HepG2 (cell line): Measurements from ENCODE around the gene TRABD. TPM values are rescaled to one million over a fixed set of nuclear protein-coding genes. Genes with fewer than 3 reads are reported as not detected.

Experiments used
- CENPX ChIP-seq: sonication (generic); formaldehyde crosslinking; IDR thresholded peaks from 2 replicates; pipeline ENCODE4 v1.9.0; 2021; ENCODE audit warnings: mild to moderate bottlenecking, missing genetic modification reagents, moderate library complexity
- CERS6 ChIP-seq: sonication (generic); formaldehyde crosslinking; IDR thresholded peaks from 2 replicates; pipeline ENCODE4 v1.5.0; 2020; ENCODE audit warnings: missing genetic modification reagents
- DMAP1 ChIP-seq: IDR thresholded peaks from 2 replicates; pipeline ENCODE4 v1.6.1; 2016
- FOXJ3 ChIP-seq: sonication (generic); formaldehyde crosslinking; IDR thresholded peaks from 2 replicates; pipeline ENCODE4 v1.4.0; 2020; ENCODE audit warnings: missing genetic modification reagents, mild to moderate bottlenecking, borderline replicate concordance
- FOXO1 ChIP-seq: sonication (generic); formaldehyde crosslinking; IDR thresholded peaks from 2 replicates; pipeline ENCODE4 v1.4.0; 2020; ENCODE audit warnings: missing genetic modification reagents
- GABPB1 ChIP-seq: IDR thresholded peaks from 2 replicates; pipeline ENCODE4 v1.6.1; 2016; ENCODE audit warnings: mild to moderate bottlenecking, missing genetic modification reagents, moderate library complexity, missing compliant biosample characterization
- NFYC ChIP-seq: IDR thresholded peaks from 2 replicates; pipeline ENCODE4 v1.6.1; 2016; ENCODE audit warnings: missing genetic modification reagents, missing compliant biosample characterization
- REXO4 ChIP-seq: sonication (generic); formaldehyde crosslinking; IDR thresholded peaks from 2 replicates; pipeline ENCODE4 v1.8.0; 2022; ENCODE audit warnings: missing genetic modification reagents, mild to moderate bottlenecking, borderline replicate concordance
- SATB2 ChIP-seq: sonication (generic); formaldehyde crosslinking; IDR thresholded peaks from 2 replicates; pipeline ENCODE4 v1.5.0; 2020; ENCODE audit warnings: missing genetic modification reagents
- SP140L ChIP-seq: sonication (generic); formaldehyde crosslinking; IDR thresholded peaks from 2 replicates; pipeline ENCODE4 v1.4.0; 2020; ENCODE audit warnings: missing genetic modification reagents, borderline replicate concordance
- ZBTB7A ChIP-seq: sonication (generic); formaldehyde crosslinking; IDR thresholded peaks from 2 replicates; pipeline ENCODE4 v1.8.0; 2022; ENCODE audit warnings: mild to moderate bottlenecking, missing genetic modification reagents
- ZFX ChIP-seq: sonication (generic); formaldehyde crosslinking; IDR thresholded peaks from 2 replicates; pipeline ENCODE4 v1.4.0; 2020; ENCODE audit warnings: mild to moderate bottlenecking, low read depth, missing genetic modification reagents, moderate library complexity
- ZNF124 ChIP-seq: sonication (generic); formaldehyde crosslinking; IDR thresholded peaks from 2 replicates; pipeline ENCODE4 v1.4.0; 2020; ENCODE audit warnings: missing genetic modification reagents
- ZNF143 ChIP-seq: sonication (generic); formaldehyde crosslinking; IDR thresholded peaks from 2 replicates; pipeline ENCODE4 v1.4.0; 2020; ENCODE audit warnings: missing genetic modification reagents
- ZNF331 ChIP-seq: sonication (generic); formaldehyde crosslinking; IDR thresholded peaks from 2 replicates; pipeline ENCODE4 v1.4.0; 2020; ENCODE audit warnings: missing genetic modification reagents
- ZNF562 ChIP-seq: sonication (generic); formaldehyde crosslinking; IDR thresholded peaks from 2 replicates; pipeline ENCODE4 v1.8.0; 2022; ENCODE audit warnings: missing genetic modification reagents, borderline replicate concordance
- ZNF724P ChIP-seq: sonication (generic); formaldehyde crosslinking; IDR thresholded peaks from 2 replicates; pipeline ENCODE4 v1.8.0; 2022; ENCODE audit warnings: missing genetic modification reagents, borderline replicate concordance
- ZNF75D ChIP-seq: sonication (generic); formaldehyde crosslinking; IDR thresholded peaks from 2 replicates; pipeline ENCODE4 v1.8.1; 2023; ENCODE audit warnings: missing genetic modification reagents, mild to moderate bottlenecking, borderline replicate concordance
- ZNF816 ChIP-seq: sonication (generic); formaldehyde crosslinking; IDR thresholded peaks from 2 replicates; pipeline ENCODE4 v1.8.0; 2022; ENCODE audit warnings: missing genetic modification reagents, mild to moderate bottlenecking, borderline replicate concordance
- polyA plus RNA-seq, 8 experiments: library from polyadenylated mRNA; depleted of rRNA in 3 of 8; stranded (reverse) in 7 of 8; unstranded in 1 of 8; fragments of >200 nt; fragmentation: Illumina TruSeq in 4 of 8; extraction: Trizol in 4 of 8; gene quantifications; 2 replicates each; pipeline versions ENCODE4 v1.2.1 to v1.2.3, GENCODE V29; 2011 to 2016; ENCODE audit warnings: low read depth in 4 of 8, missing spikeins in 1 of 8, mixed read lengths in 1 of 8; ENCODE audit not compliant: insufficient read depth in 1 of 8
- total RNA-seq, 5 experiments: library from RNA; depleted of rRNA; stranded (reverse); fragments of >200 nt; fragmentation: Illumina TruSeq; extraction: Trizol; gene quantifications; 2 replicates each; pipeline ENCODE4 v1.2.3, GENCODE V29; 2016; ENCODE audit warnings: low read depth in 1 of 5
- TF ChIP-seq, protein P1 (sequence below): sonication (generic); formaldehyde crosslinking; IDR thresholded peaks from 2 replicates; pipeline ENCODE4 v1.5.0; 2020; ENCODE audit warnings: mild to moderate bottlenecking, missing genetic modification reagents
- TF ChIP-seq, protein P2 (sequence below), 2 experiments: sonication (generic) in 1 of 2; formaldehyde crosslinking in 1 of 2; IDR thresholded peaks; 2 replicates each; pipeline versions ENCODE4 v1.6.1 to v1.9.0; 2014 to 2022; ENCODE audit warnings: antibody characterized with exemption in 1 of 2, borderline replicate concordance in 1 of 2, inconsistent platforms in 1 of 2, low read depth in 1 of 2, missing genetic modification reagents in 1 of 2
- TF ChIP-seq, protein P3 (sequence below): IDR thresholded peaks from 2 replicates; pipeline ENCODE4 v1.6.1; 2012; ENCODE audit warnings: inconsistent platforms

The TRABD gene
- total and polyA plus RNA-seq, 2 of the 13 experiments (the other 11 are each of a cell fraction or from before 2014, with no cell fraction given): 21.5 to 28.9 TPM

DNA sequence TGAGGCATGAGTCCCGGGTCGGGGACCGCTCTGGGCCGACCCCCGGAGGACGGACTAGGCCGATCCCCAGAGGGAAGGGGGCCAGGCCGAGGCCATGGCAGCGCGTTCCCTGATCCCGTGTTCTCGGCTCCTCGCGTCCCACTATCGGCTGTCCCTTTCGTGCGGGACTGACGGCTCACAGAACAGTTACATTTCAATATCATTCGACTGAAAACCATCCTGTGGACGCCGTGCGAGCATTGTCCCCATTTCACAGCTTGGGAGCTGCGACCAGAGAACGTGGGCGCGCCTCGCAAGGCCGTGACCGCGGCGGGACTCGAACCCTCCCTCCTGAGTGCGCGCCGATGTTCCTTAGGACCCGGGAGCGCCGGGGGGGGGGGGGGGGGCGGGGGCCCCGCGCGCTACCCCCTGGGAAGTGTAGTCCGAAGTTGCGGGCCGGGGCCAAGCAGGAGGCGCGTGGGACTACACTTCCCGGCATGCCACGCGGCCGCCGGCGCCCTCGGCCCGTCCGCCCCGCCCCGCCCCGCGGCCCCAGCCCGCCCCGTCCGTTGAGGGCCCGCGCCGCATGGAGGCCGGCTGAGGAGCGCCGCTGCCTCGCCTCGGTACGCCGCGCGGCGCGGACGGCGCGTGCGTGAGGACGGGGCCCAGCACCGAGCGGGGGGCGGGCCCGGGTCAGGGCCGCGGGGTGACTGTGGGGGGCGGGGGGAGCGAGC is at the start of gene TRABD (continued):
- TF ChIP-seq FOXO1 (no peak), DMAP1 (no peak), FOXJ3 (no peak), ZNF143 (CRISPR knock-in tag) (peak; percentile 85), ZFX (CRISPR knock-in tag) (peak; percentile 49), ZNF75D (CRISPR knock-in tag) (no peak), ZNF724P (CRISPR knock-in tag) (no peak), CENPX (no peak), GABPB1 (peak; percentile 50; the same call in 1 of the 2 replicates), NFYC (CRISPR knock-in tag) (no peak), ZBTB7A (CRISPR knock-in tag) (no peak), ZNF124 (CRISPR knock-in tag) (no peak), SP140L (CRISPR knock-in tag) (no peak), ZNF562 (CRISPR knock-in tag) (no peak), ZNF816 (CRISPR knock-in tag) (no peak), REXO4 (no peak), SATB2 (CRISPR knock-in tag) (no peak), CERS6 (no peak), ZNF331 (CRISPR knock-in tag) (0 out of 2 replicates have a peak, but pooled peaks have one; percentile 5)
- TF ChIP-seq, protein P1, sequence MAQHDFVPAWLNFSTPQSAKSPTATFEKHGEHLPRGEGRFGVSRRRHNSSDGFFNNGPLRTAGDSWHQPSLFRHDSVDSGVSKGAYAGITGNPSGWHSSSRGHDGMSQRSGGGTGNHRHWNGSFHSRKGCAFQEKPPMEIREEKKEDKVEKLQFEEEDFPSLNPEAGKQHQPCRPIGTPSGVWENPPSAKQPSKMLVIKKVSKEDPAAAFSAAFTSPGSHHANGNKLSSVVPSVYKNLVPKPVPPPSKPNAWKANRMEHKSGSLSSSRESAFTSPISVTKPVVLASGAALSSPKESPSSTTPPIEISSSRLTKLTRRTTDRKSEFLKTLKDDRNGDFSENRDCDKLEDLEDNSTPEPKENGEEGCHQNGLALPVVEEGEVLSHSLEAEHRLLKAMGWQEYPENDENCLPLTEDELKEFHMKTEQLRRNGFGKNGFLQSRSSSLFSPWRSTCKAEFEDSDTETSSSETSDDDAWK: no peak
- TF ChIP-seq, protein P2, sequence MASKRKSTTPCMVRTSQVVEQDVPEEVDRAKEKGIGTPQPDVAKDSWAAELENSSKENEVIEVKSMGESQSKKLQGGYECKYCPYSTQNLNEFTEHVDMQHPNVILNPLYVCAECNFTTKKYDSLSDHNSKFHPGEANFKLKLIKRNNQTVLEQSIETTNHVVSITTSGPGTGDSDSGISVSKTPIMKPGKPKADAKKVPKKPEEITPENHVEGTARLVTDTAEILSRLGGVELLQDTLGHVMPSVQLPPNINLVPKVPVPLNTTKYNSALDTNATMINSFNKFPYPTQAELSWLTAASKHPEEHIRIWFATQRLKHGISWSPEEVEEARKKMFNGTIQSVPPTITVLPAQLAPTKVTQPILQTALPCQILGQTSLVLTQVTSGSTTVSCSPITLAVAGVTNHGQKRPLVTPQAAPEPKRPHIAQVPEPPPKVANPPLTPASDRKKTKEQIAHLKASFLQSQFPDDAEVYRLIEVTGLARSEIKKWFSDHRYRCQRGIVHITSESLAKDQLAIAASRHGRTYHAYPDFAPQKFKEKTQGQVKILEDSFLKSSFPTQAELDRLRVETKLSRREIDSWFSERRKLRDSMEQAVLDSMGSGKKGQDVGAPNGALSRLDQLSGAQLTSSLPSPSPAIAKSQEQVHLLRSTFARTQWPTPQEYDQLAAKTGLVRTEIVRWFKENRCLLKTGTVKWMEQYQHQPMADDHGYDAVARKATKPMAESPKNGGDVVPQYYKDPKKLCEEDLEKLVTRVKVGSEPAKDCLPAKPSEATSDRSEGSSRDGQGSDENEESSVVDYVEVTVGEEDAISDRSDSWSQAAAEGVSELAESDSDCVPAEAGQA (IDR thresholded peaks at IDR 0.05; ENCODE audit: low read depth): no peak
- TF ChIP-seq, protein P2 (CRISPR knock-in tag; IDR thresholded peaks at IDR 0.05; ENCODE audit: borderline replicate concordance): no peak
- TF ChIP-seq, protein P3, sequence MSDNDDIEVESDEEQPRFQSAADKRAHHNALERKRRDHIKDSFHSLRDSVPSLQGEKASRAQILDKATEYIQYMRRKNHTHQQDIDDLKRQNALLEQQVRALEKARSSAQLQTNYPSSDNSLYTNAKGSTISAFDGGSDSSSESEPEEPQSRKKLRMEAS: peak; percentile 63; the same call in 1 of the 2 replicates
